Mucosa of gallbladder (tissue), 1 donor: ENCODE data around the gene SLC13A2. TPM values are rescaled to one million over a fixed set of nuclear protein-coding genes. Genes with fewer than 3 reads are reported as not detected.

Experiments
- DNase-seq: peaks from one replicate; pipeline ENCODE4 v3.0.0-alpha.2; 2020; ENCODE audit warnings: low spot score
- total RNA-seq: library from RNA; stranded (reverse); gene quantifications from one replicate; pipeline ENCODE4 v1.2.1, GENCODE V29; 2021
- donor health status: DM: no; HTN: no; CAD: no.

SLC13A2 gene
- total RNA-seq, 1 donor from 2014 or later: 55.0 TPM

- no peak for DNase-seq
Measured at GRCh38 chr17:28492352-28493310, 19.2 kb downstream of the SLC13A2 start.

- DNase-seq: no peak
Measured at GRCh38 chr17:28493460-28493859, 20.0 kb downstream of the SLC13A2 start.

- peak; percentile 72 for DNase-seq
Measured at GRCh38 chr17:28494445-28495188, 21.2 kb downstream of the SLC13A2 start.

- no peak for DNase-seq
Measured at GRCh38 chr17:28495635-28496034, 22.2 kb downstream of the SLC13A2 start.

GRCh38 chr17:28497931-28498330 lies 24.5 kb downstream of the SLC13A2 start:
- peak; percentile 89 for DNase-seq

GRCh38 chr17:28498652-28499363 lies 25.4 kb downstream of the SLC13A2 start:
- DNase-seq: no peak

GRCh38 chr17:28499364-28499664 lies 25.9 kb downstream of the SLC13A2 start:
- DNase-seq: no peak

GRCh38 chr17:28499684-28500357 lies 26.4 kb downstream of the SLC13A2 start:
- DNase-seq: no peak

GRCh38 chr17:28500712-28501379 lies 27.4 kb downstream of the SLC13A2 start:
- DNase-seq: no peak

- DNase-seq: no peak
Measured at GRCh38 chr17:28501421-28502284, 28.2 kb downstream of the SLC13A2 start.

- DNase-seq: no peak
Measured at GRCh38 chr17:28503420-28503819, 30.0 kb downstream of the SLC13A2 start.

- no peak for DNase-seq
Measured at GRCh38 chr17:28505986-28506665, 32.7 kb downstream of the SLC13A2 start, which contains the start of gene FOXN1. TSS of gene FOXN1 (plus strand) at chr17:28506348. CDS start at chr17:28523970, 17,622 bp downstream.

GRCh38 chr17:28506763-28507487 lies 33.5 kb downstream of the SLC13A2 start:
- DNase-seq: no peak

GRCh38 chr17:28507567-28508203 lies 34.2 kb downstream of the SLC13A2 start:
- no peak for DNase-seq

- no peak for DNase-seq
Measured at GRCh38 chr17:28508211-28508724, 34.8 kb downstream of the SLC13A2 start.

GRCh38 chr17:28509789-28510188 lies 36.3 kb downstream of the SLC13A2 start:
- no peak for DNase-seq

GRCh38 chr17:28511858-28512461 lies 38.5 kb downstream of the SLC13A2 start:
- no peak for DNase-seq

GRCh38 chr17:28513476-28513875 lies 40.0 kb downstream of the SLC13A2 start:
- DNase-seq: no peak
